Stimulated activated CD4-positive, alpha-beta T cell treated with anti-CD3 and anti-CD28 coated beads, Interleukin-12 subunit alpha, Interleukin-12 subunit beta, amount 100 ng/mL, for 4 hours (primary cell): ENCODE measurements around the gene CHPF.

Experiments used
- DNase-seq: peaks from one replicate; pipeline ENCODE4 v3.0.0-alpha.2; 2020

The CHPF gene, protein sequence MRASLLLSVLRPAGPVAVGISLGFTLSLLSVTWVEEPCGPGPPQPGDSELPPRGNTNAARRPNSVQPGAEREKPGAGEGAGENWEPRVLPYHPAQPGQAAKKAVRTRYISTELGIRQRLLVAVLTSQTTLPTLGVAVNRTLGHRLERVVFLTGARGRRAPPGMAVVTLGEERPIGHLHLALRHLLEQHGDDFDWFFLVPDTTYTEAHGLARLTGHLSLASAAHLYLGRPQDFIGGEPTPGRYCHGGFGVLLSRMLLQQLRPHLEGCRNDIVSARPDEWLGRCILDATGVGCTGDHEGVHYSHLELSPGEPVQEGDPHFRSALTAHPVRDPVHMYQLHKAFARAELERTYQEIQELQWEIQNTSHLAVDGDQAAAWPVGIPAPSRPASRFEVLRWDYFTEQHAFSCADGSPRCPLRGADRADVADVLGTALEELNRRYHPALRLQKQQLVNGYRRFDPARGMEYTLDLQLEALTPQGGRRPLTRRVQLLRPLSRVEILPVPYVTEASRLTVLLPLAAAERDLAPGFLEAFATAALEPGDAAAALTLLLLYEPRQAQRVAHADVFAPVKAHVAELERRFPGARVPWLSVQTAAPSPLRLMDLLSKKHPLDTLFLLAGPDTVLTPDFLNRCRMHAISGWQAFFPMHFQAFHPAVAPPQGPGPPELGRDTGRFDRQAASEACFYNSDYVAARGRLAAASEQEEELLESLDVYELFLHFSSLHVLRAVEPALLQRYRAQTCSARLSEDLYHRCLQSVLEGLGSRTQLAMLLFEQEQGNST

DNA sequence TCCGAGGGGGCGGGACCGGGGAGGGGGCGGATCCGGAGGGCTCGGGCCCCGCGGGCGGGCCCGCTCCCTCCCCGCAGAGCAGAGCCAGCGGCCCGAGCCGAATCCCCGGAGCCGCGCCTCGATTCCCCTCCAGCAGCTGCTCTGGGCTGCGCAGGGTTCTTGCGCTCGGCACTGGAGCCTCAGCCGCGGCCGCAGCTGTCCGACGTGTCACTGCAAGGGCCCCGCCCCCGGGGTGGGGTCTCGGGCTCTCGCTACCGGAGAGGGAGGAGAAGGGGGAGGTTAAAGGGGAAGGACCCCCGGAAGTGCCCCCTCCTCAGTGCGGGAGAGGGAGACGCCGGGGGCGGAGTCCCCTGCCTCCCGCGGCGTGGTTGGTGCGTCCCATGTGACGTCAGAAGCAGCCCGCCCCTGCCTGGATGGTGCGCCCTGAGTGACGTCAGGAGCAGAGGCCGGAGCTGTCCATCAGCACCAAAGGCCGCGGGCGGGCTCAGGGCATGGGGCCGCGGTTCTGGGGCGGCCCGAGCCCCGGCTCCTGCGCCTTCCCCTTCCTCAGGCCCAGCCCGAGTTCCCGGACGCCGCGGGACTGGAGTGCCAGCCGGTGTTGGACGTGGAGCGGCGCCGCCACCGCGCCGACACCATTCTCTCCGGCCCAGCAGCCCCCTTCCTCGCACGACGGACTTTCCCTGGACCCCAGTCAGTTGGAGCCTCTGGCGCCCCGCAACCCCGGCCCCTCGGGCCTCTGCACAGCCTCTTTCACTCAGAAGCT, at the start of gene CHPF, which contains the start of gene TMEM198:
CHPF (minus strand) TSS at position 214 of the 763 bp plus-strand sequence. CDS start 271 bp downstream, outside the sequence.
TMEM198 (plus strand) TSS at position 433 of the 763 bp plus-strand sequence. CDS start 700 bp downstream, outside the sequence.
- DNase-seq: peak; percentile 92

DNA sequence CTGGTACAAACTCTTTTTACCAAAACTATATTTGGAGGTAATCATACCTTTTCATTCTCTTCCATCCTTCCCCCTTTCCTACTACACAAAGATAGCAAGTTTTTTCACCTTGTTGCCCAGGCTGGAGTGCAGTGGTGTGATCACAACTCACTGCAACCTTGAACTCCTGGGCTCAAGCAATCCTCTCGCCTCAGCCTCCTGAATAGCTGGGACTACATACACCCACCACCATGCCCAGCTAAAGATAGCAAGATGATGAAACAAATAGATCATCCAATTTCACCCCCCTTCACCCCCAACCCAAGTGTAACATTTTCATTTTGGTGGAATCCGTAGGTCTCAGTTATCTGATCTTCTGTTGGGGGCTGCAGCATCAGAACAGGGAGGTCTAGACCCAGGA, 49.5 kb upstream of the CHPF start:
- no peak for DNase-seq

DNA sequence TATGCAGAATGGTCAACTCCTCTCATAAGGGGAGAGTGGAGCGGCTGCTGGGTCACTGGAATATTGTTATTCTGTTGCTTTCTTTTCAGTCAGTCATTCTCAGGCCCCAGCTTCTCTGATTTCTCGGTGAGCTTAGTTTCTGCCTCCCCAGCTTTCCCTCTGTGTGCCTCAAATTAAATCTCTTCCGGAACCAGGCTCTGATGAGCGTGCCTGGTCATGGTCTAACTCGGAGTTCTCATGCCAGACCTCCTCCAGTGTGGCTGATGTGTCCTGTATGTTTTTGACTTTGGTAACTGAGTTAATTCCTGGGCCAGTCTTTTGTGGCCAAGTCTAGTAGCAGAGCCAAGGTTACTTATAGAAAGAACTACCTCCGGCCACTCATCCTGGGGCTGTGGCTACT, 49.1 kb upstream of the CHPF start:
- DNase-seq: no peak

DNA sequence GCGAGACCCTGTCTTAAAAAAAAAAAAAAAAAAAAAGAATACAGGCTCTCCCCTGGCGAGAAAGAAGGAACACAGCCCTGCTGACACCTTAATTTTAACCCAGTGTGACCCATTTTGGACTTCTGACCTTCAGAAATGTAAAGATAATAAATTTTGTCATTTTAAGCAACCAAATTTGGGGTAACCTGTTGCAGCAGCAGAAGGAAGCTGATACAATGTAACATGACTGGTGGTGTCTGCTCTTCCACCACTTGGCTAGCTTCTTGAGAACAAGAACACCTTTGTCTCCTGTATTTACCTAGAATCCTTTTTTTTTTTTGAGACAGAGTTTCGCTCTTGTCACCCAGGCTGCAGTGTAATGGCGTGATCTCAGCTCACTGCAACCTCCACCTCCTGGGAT, 47.5 kb upstream of the CHPF start:
- no peak for DNase-seq

DNA sequence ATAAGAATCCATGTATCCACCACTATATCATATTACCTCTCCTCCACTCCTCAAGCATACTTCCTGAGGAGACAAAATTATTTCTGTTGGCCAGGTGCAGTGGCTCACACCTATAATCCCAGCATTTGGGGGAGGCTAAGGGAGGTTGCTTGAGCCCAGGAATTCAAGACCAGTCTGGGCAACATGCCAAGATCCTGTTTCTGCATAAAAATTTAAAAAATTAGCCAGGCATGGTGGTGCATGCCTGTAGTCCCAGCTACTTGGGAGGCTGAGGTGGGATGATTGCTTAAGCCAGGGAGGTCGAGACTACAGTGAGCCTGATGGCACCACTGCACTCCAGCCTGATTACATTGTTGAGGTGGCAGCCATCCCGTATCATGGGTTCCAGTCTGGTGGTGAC, 37.7 kb upstream of the CHPF start:
- DNase-seq: no peak

DNA sequence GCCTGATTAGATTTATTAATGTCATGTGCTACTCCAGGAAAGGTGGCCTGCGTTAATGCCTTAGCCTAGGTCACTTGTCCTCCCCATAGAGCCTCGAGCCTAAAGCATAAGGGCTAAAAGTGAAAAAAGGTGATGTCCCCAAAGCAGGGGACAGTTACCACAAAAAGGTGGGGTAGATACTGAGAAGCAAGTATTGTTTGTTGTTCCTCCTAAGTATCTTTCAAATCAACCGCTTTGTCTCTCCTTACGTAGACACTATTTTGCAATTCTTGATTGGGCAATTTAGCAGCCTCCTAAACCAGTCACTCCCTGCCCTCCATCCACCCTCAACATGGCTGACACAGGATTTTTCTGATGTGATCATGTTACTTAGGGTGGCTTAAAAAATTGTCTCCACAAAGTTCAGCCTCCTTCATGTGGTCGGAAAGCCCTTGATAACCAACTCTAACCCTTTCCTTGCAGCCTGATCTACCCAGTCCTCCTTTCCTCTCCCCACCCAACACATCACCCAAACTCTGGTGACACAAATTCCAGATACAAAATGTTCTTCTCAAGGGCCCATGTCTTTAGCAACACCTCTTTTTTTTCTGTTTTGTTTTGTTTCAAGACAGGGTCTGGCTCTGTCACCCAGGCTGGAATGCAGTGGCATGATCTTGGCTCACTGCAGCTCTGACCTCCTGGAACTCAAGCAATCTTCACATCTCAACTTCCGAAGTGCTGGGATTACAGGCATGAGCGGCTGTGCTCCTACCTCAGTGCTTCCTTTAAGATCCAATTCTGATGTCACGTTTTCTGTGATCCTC, 35.4 kb upstream of the CHPF start:
- no peak for DNase-seq

DNA sequence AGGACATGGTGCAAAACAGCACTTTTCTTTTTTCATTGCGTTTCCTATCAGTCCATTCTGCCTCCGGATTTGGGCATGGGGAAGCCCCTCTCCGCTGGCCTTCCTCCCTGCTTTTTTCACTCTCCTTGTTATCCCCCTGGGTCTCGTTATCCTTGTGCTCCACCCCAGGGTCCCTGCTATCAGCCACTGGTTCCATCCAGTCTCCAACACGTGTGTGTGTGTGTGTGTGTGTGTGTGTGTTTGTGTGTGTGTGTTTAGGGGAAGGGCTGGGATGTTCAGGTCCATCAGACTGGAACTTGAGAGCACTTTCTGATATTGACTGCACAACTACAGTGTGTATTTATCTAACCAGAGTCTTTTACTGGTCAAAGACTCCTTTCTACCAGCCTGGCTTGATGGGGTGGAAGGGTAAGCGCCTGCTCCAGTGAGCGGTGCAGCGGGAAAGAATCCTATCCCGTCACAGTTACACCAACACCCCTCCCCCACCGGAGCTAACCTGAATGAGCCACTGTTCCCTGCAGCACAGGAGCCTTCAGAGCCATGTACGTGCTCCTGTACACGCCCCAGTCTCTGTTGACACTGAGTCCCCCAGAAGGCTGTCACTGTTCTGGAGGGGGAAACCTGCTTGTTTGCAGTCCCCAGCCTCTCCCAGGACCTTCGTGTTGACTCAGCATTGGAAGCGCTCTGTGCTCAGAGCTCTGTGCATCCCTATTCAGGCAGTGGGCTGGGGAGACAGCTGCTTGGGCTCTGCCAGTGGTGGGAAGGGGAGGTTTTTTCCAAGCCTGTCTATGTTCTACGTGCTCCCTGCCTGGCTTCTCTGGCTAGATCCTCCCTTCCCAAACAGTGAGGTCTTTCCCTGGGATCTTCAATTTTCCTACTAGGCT, 33.1 kb upstream of the CHPF start:
- DNase-seq: no peak

DNA sequence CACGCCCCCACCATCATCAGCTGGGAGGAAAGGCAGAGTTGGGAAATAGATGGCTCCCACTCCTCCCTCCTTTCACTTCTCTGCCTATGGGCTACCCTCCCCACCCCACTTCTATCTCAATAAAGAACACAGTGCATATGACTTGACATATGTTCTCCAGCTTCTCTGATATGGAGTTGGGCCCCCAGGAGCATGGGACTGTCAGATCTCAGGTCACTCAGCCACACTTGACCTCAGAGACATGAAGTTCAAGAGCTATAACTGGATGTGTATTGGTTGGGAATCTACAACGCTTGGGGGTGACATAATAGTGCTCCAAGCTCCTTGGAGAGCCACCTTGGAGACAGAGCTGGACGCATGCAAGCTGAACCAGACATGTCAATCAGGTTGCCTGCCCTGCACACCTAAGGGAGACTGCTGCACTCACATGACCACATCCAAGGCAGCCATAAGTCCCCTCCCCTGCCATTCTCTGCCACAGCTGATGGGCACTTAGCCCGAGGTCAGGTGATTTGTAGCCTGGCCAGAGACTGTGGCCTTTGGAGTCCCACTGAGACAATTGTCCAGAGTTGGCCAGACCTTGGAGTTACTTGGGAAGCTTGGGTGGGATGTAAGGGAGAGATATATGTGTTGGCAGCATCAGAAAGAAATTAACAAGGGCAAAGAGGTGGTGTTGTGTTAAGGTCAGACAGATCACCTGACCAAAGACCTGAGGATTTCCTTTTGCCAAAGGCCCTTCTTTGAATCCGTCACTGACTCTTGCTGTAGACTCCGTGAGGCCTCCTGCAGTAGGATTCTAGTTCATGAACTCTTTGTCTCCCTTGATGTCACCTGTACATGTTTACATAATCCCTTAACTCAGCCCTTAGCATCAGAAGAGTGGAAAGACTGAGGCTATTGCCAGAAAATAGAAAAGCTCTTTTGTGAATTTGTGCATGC, 32.2 kb upstream of the CHPF start:
- no peak for DNase-seq

DNA sequence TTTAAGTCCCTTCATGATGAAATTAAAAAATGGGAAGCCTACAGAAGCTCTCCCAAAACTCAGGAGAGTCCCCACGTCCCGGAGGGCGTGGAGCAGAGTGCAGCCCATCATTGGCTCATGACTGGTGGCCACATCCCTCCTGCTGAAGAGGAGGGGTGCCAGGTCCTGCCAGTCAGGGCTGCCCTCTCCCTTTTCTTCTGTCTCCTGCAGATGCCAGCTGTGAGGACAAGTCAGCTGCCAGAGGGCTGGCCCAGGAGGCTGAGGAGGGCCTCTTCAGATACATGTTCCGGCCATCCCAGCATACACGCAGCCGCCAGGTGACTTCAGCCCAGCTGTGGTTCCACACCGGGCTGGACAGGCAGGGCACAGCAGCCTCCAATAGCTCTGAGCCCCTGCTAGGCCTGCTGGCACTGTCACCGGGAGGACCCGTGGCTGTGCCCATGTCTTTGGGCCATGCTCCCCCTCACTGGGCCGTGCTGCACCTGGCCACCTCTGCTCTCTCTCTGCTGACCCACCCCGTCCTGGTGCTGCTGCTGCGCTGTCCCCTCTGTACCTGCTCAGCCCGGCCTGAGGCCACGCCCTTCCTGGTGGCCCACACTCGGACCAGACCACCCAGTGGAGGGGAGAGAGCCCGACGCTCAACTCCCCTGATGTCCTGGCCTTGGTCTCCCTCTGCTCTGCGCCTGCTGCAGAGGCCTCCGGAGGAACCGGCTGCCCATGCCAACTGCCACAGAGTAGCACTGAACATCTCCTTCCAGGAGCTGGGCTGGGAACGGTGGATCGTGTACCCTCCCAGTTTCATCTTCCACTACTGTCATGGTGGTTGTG, 31.1 kb upstream of the CHPF start:
- no peak for DNase-seq

DNA sequence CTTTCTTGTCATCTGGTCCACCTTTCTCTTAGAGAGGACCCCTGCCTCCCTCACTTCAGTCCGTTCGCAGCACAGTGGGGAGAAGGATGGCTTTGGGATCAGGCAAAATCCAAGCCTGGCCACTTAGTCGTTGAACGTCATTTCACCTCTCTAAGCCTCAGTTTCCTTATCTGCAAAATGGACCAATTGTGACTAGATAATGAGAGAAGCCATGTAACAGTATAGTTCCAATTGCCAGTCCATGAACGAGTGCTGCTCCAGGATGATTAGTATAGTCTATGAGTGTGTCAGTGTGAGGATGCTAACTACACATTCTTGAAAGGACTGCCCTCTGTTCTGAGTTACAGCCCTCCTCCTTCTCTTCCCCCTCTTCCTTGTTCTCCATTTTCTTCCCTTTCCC, 29.6 kb upstream of the CHPF start:
- DNase-seq: no peak

DNA sequence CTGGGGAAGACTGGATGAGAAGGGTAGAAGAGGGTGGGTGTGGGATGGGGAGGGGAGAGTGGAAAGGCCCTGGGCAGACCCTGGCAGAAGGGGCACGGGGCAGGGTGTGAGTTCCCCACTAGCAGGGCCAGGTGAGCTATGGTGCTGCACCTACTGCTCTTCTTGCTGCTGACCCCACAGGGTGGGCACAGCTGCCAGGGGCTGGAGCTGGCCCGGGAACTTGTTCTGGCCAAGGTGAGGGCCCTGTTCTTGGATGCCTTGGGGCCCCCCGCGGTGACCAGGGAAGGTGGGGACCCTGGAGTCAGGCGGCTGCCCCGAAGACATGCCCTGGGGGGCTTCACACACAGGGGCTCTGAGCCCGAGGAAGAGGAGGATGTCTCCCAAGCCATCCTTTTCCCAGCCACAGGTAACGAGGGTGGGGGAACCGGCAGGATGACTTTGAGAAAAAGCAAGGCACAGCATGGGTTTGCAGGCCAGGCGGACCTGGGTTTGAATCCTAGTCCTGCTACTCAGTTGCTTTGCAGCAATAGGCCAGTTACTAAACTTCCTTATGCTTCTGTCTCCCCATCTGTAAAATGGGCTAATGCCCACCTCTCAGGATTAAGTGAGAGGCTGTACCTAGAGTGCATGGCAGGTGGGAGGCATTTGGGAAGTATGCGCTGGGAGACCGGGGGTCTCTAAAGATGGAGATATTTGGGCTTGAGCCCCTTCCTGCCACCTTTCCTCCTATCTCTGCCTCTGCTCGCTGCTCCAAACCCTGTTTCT, 28.8 kb upstream of the CHPF start, which contains the start of gene INHA:
INHA (plus strand) TSS at position 74 of the 765 bp plus-strand sequence; CDS start at position 139, 65 bp downstream.
- no peak for DNase-seq

DNA sequence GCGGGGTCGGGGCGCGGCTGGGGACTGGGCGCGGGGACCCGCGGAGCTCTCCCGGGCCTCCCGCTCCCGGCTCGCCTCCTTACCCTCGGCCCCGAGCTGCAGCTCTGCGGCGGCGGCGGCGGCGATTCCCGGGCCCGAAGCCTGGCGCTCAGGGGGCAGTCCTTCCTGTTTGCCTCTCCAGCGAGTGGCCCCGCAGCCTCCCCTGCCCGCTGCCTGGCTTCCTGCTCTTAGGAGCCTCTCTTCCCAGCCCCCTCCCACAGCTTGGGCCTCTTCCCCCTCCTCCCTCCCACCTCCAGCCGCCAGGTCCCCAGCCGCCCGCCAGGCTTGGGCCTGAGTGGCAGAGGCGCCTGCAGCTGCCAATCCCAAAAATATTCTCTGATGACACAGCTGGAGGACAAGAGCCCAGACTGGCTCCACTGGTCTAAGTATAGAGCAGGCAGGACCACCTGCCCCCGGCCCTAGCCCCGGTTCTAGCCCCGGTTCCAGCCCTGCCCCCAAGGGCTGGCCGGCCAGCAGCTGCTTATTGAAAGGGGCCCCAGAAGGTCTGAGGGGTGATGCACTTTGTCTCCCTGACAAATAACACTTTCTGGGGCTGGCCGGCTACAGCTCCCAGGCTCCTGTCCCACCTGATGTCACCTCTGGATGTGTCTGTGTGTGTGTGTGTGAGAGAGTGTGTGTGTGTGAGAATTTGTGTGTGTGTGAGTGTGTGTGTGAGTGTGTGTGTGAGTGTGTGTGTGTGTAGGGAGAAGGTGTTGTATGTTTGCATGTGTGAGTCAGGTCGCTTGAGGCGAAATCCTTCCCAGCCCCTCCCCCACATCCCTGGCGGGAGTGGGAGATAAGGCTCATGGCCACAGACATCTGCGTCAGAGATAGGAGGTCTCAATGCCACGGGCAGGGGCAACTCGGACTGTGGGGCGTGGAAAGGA, 28.0 kb upstream of the CHPF start, which contains the start of gene OBSL1:
OBSL1 (minus strand) TSS at position 229 of the 926 bp plus-strand sequence. CDS start 307 bp downstream, outside the sequence.
- DNase-seq: no peak

DNA sequence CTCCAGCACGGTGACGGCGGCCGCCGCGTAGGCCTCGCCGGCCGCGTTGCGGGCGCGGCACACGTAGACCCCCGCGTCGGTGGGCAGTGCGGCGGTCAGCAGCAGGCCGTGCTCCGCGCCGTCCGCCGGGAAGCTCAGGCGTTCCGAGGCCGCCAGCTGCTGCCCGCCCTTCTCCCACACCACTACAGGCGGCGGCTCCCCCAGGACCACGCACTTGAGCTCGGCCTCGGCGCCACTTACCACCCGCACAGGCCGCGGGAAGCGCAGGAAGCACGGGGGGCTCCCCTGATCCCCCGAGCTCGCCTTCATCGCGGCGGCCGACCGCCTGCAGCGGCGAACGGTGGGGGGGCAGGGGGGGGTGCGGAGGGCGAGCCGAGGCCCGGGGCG, 27.3 kb upstream of the CHPF start:
- no peak for DNase-seq

DNA sequence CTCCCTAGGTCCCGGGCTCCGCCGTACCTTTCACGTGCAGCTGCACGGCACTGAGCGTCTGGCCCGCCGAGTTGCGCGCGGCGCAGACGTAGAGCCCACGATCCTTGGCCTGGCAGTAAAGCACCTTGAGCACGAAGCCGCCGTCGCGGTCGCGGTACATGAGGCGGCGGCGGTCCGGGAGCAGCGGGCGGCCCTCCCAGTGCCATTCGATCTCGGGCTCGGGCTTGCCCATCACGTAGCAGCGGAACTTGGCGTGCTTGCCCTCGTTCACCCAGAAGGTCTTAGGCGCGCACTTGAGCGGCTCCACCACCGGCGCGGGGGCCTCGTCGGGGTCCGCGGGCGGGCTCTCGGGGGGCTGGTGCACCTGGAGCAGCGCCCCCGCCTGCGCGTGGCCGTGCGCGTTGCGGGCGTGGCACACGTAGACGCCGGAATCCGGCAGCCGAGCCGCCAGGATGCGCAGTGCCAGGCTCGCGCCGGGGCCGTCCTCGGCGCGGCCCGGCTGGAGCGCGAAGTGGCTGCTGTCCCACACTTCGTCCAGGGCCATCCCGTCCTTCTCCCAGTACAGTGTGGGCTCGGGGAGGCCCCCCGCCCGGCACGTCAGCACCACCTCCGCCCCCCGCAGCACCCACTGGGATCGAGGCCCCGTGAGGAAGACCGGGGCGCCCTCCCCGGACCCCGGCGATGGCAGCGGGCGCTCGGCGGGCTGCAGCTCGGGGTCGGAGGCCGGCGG, 26.8 kb upstream of the CHPF start:
- DNase-seq: no peak

DNA sequence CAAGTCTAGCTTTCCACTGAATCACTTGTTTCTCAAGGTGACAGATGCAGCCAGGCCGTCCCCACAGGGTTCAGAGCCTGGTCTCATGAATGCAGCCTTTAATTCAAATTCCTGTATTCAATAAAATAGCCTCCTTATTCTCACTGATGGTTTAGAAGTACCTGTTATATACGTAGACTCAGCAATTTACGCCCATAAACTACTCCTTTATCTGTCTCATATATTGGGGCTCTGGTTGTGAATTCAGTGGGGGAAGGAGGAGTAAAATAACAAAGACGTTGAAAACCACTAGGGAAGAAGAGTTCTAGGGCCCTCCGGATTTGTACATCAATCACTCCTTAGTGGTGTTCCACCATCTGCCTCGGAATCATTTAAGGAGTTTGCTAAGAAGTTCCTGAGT, 26.0 kb upstream of the CHPF start:
- no peak for DNase-seq

DNA sequence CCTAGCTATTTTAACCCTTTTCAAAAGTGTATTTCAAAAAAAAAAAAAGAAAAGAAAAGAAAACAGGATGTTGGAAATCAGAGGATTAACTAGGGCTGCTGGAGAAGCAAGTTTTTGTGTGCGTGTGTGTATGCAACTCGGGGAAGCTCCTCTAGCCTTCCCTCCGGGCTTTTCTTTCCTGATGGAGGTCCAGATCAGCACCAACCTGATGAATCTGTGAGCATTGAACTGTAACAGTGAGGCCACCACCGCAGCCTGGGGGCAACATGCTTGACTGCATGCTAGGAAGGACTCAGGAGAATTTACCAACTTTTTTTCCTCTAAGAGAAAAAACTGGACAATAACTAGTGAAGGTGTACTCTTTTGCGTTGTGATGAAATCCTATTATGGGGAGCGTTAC, 25.4 kb upstream of the CHPF start:
- no peak for DNase-seq
